ENCODE measurements around the gene ACAN. TPM values are rescaled to one million over a fixed set of nuclear protein-coding genes. Genes with fewer than 3 reads are reported as not detected.

The ACAN gene
- total and polyA plus RNA-seq, 2 donors (not counting 3 experiments of a cell fraction or from before 2014, with no cell fraction given): not detected

DNA sequence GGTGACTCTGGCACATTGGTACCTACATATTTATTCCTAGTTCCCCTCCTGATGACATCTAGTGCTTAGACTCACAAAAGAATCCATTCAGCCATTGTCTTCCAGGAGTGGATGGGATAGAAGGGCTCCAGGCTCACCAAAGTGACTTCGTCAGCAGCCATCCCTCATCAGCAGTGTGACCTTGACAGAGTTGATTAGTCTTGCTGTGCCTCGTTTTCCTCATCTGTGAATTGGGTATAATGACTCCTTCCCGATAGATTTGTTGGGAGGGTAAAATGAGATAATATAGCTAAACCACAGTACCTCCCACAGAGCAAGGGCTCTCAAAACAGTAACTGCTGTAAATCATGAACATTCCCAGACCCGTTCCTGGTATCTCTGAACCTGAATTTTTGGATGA is 10.7 kb downstream of the ACAN start:
- Histone ChIP-seq H3K36me3 (ENCODE audit: control insufficient read depth in 2 of 2, extremely low read depth in 1 of 2, insufficient read depth in 2 of 2, low read length in 2 of 2) (no peaks in the 10 kb centered on the region), H3K9ac (replicated peaks; ENCODE audit: extremely low read depth, insufficient read depth, low read length) (no peak overlapping the region), H3K27ac (ENCODE audit: insufficient read depth, low read depth, low read length) (no peak overlapping the region), H3K4me3 (replicated peaks in 1 of 3; ENCODE audit: insufficient read depth in 1 of 3, low read depth in 1 of 3, low read length in 3 of 3) (no peak overlapping the region), H2AFZ (ENCODE audit: low read depth, low read length) (no peak overlapping the region), H3K27me3 (ENCODE audit: control insufficient read depth in 2 of 2, insufficient read depth in 2 of 2, low read length in 2 of 2) (no peaks in the 10 kb centered on the region), H3K4me2 (ENCODE audit: insufficient read depth, low read length) (no peak overlapping the region), H3K79me2 (ENCODE audit: control insufficient read depth, insufficient read depth, low read length) (no peaks in the 10 kb centered on the region), H3K9me1 (replicated peaks; ENCODE audit: control insufficient read depth, extremely low read depth, insufficient read depth, low read length) (no peaks in the 10 kb centered on the region), H3K4me1 (ENCODE audit: control insufficient read depth, extremely low read depth, insufficient read depth, low read length) (no peaks in the 10 kb centered on the region), H3K9me3 (replicated peaks; ENCODE audit: control insufficient read depth, insufficient read depth, low read length) (no peaks in the 10 kb centered on the region), H4K20me1 (replicated peaks; ENCODE audit: control insufficient read depth, extremely low read depth, insufficient read depth, low read length) (no peaks in the 10 kb centered on the region)
- intact Hi-C loops (cut with micrococcal nuclease): no loop called here
- BruUV-seq (replicated peaks): no TSS peak
- dilution Hi-C loops (cut with MboI; ENCODE audit: extremely low pct_ligation_motif_present, low sequenced_read_pairs): no loop called here
- POLR2A ChIA-PET: no interaction called here
- TF ChIP-seq CTCF (IDR thresholded peaks at IDR 0.05; ENCODE audit: extremely low read depth in 1 of 2, insufficient read depth in 1 of 2, low read depth in 1 of 2, low read length in 2 of 2) (no peak), POLR2AphosphoS5 (IDR thresholded peaks at IDR 0.05; ENCODE audit: insufficient read depth, low read depth, low read length) (no peak), MAX (IDR thresholded peaks at IDR 0.05; ENCODE audit: insufficient read depth, insufficient read length) (no peak), GATA2 (IDR thresholded peaks at IDR 0.05; ENCODE audit: insufficient read depth, insufficient read length, low read depth, low read length) (no peak), JUN (IDR thresholded peaks at IDR 0.05; ENCODE audit: borderline replicate concordance, insufficient read depth, insufficient read length, low read depth) (no peak), MYC (IDR thresholded peaks at IDR 0.05; ENCODE audit: low read depth, low read length) (no peak), FOS (IDR thresholded peaks at IDR 0.05; ENCODE audit: borderline replicate concordance, insufficient read depth, low read length) (no peak), POLR2A (IDR thresholded peaks at IDR 0.05; ENCODE audit: low read depth, low read length) (no peak), EZH2 (IDR thresholded peaks at IDR 0.05; ENCODE audit: borderline replicate concordance, low read depth, low read length, severe bottlenecking) (no peak)
- DNase-seq (ENCODE audit: low read depth, low spot score) (no peak), FAIRE-seq (no peak)
- CTCF ChIA-PET: no interaction called here
